NCI-H2171 treated with DMSO at 0.1 percent for 48 hours (cell line): ENCODE measurements around the gene OR52K2.
"Not testable (repeated sequence)": the region's sequence is repeated elsewhere in the genome, so short reads cannot be mapped to it uniquely, and the experiment has no call there.

Source experiments
- DNase-seq: peaks from one replicate; lab custom pipeline; 2025; lab: John Stamatoyannopoulos, UW

The OR52K2 gene

GRCh38 chr11:4480577-4481239 lies 31.6 kb downstream of the OR52K2 start:
- no peak for DNase-seq

GRCh38 chr11:4481240-4481582 lies 32.1 kb downstream of the OR52K2 start:
- DNase-seq: no peak

GRCh38 chr11:4482445-4482844 lies 33.4 kb downstream of the OR52K2 start, which contains the start of gene OR52K1:
Gene OR52K1 (plus strand): TSS chr11:4482646. CDS start chr11:4488901, 6,255 bp downstream.
- no peak for DNase-seq

- DNase-seq: no peak
Measured at GRCh38 chr11:4484310-4484709, 35.2 kb downstream of the OR52K2 start.

- DNase-seq: not testable (repeated sequence)
Measured at GRCh38 chr11:4491405-4491804, 42.3 kb downstream of the OR52K2 start.

GRCh38 chr11:4491878-4492606 lies 42.9 kb downstream of the OR52K2 start:
- DNase-seq: no peak

- no peak for DNase-seq
Measured at GRCh38 chr11:4493480-4493818, 44.4 kb downstream of the OR52K2 start.

- DNase-seq: no peak
Measured at GRCh38 chr11:4495487-4495886, 46.4 kb downstream of the OR52K2 start.

- DNase-seq: no peak
Measured at GRCh38 chr11:4495986-4496385, 46.9 kb downstream of the OR52K2 start.

- no peak for DNase-seq
Measured at GRCh38 chr11:4496557-4497248, 47.6 kb downstream of the OR52K2 start.
